Neural cell (in vitro differentiated cells): ENCODE data around the gene PBX4. TPM values are rescaled to one million over a fixed set of nuclear protein-coding genes. Genes with fewer than 3 reads are reported as not detected.

Experiments used
- H2AFZ ChIP-seq: fragments of 200-600, 300-800 bp; sonication (generic), shearing (Covaris generic); 2 replicates; pipeline ENCODE4 v1.6.0; 2014; ENCODE audit warnings: low read depth, mild to moderate bottlenecking, antibody characterized with exemption, low read length, moderate library complexity
- H3F3A ChIP-seq: fragments of 200-600 bp; shearing (Covaris generic); 2 replicates; pipeline ENCODE4 v1.6.1; 2016; ENCODE audit warnings: mild to moderate bottlenecking, moderate library complexity, mixed read lengths, antibody characterized with exemption, low read length; ENCODE audit not compliant: insufficient read depth, poor library complexity, severe bottlenecking
- H3K27ac ChIP-seq: fragments of 200-600, 300-800 bp; sonication (generic), shearing (Covaris generic); 2 replicates; pipeline ENCODE4 v1.5.1; 2014; ENCODE audit warnings: mild to moderate bottlenecking, low read length, moderate library complexity
- H3K27me3 ChIP-seq: fragments of 300-800, 200-600 bp; sonication (generic), shearing (Covaris generic); 2 replicates; pipeline ENCODE4 v1.6.0; 2014; ENCODE audit warnings: mild to moderate bottlenecking, low read depth, low read length, moderate library complexity; ENCODE audit not compliant: insufficient read depth
- H3K36me3 ChIP-seq: fragments of 300-800, 200-600 bp; sonication (generic), shearing (Covaris generic); 2 replicates; pipeline ENCODE4 v1.5.1; 2014; ENCODE audit warnings: mild to moderate bottlenecking, antibody characterized with exemption, low read length, moderate library complexity; ENCODE audit not compliant: insufficient read depth
- H3K4me2 ChIP-seq: fragments of 300-800, 200-600 bp; sonication (generic), shearing (Covaris generic); 2 replicates; pipeline ENCODE4 v1.6.0; 2014; ENCODE audit warnings: mild to moderate bottlenecking, low read length
- H3K4me3 ChIP-seq: fragments of 300-800, 200-600 bp; sonication (generic), shearing (Covaris generic); 2 replicates; pipeline ENCODE4 v1.5.1; 2014; ENCODE audit warnings: mild to moderate bottlenecking, low read length, moderate library complexity
- H3K79me2 ChIP-seq: fragments of 200-600 bp; shearing (Covaris generic); replicated peaks from 2 replicates; pipeline ENCODE4 v1.6.0; 2014; ENCODE audit warnings: mild to moderate bottlenecking, low read length, moderate library complexity; ENCODE audit not compliant: insufficient read depth
- H3K9ac ChIP-seq: fragments of 300-800, 200-600 bp; sonication (generic), shearing (Covaris generic); 2 replicates; pipeline ENCODE4 v1.6.1; 2016; ENCODE audit warnings: mild to moderate bottlenecking, low read length, mixed read lengths
- H3K9me2 ChIP-seq: fragments of 200-600 bp; shearing (Covaris generic); 2 replicates; pipeline ENCODE4 v1.6.1; 2016; ENCODE audit warnings: mild to moderate bottlenecking, low read length, mixed read lengths; ENCODE audit not compliant: insufficient read depth
- H3K9me3 ChIP-seq: fragments of 200-600, 300-800 bp; sonication (generic), shearing (Covaris generic); 2 replicates; pipeline ENCODE4 v1.6.1; 2016; ENCODE audit warnings: mild to moderate bottlenecking, mixed run types, low read length, moderate library complexity, mixed read lengths
- H4K20me1 ChIP-seq: fragments of 200-600 bp; shearing (Covaris generic); 2 replicates; pipeline ENCODE4 v1.6.1; 2016; ENCODE audit warnings: mild to moderate bottlenecking, mixed run types; ENCODE audit not compliant: insufficient read depth
- EP300 ChIP-seq: fragments of 450-650 bp; conservative IDR thresholded peaks from 2 replicates; pipeline ENCODE4 v1.6.1; 2014; ENCODE audit warnings: antibody characterized with exemption, mild to moderate bottlenecking, moderate library complexity; ENCODE audit not compliant: poor library complexity, severe bottlenecking
- EZH2 ChIP-seq: fragments of 200-600, 300-800 bp; shearing (Covaris generic), sonication (generic); IDR thresholded peaks from 2 replicates; pipeline ENCODE4 v1.6.1; 2014; ENCODE audit warnings: antibody characterized with exemption, low read length, borderline replicate concordance, mild to moderate bottlenecking; ENCODE audit not compliant: insufficient read depth, poor library complexity, severe bottlenecking
- MXI1 ChIP-seq: fragments of 450-650 bp; conservative IDR thresholded peaks from 2 replicates; pipeline ENCODE4 v1.6.1; 2014; ENCODE audit warnings: antibody characterized with exemption, mild to moderate bottlenecking; ENCODE audit not compliant: poor library complexity, severe bottlenecking
- POLR2AphosphoS5 ChIP-seq: IDR thresholded peaks from 2 replicates; pipeline ENCODE4 v1.6.1; 2012
- RAD21 ChIP-seq: fragments of 450-650 bp; conservative IDR thresholded peaks from 2 replicates; pipeline ENCODE4 v1.6.1; 2014; ENCODE audit warnings: antibody characterized with exemption, mild to moderate bottlenecking, moderate library complexity
- SMC3 ChIP-seq: fragments of 450-650 bp; conservative IDR thresholded peaks from 2 replicates; pipeline ENCODE4 v1.6.1; 2014; ENCODE audit warnings: antibody characterized with exemption, mild to moderate bottlenecking, moderate library complexity; ENCODE audit not compliant: poor library complexity
- TAF1 ChIP-seq: IDR thresholded peaks from 2 replicates; pipeline ENCODE4 v1.6.1; 2012; ENCODE audit warnings: low read depth
- polyA plus RNA-seq: library from polyadenylated mRNA; depleted of rRNA; stranded (reverse); fragments of >200 nt; gene quantifications from 2 replicates; pipeline ENCODE4 v1.2.3, GENCODE V29; 2014
- TF ChIP-seq, protein P1 (sequence below): IDR thresholded peaks from 2 replicates; pipeline ENCODE4 v1.6.1; 2012; ENCODE audit warnings: borderline replicate concordance
- TF ChIP-seq, protein P2 (sequence below): fragments of 450-650 bp; IDR thresholded peaks from 2 replicates; pipeline ENCODE4 v1.5.1; 2014; ENCODE audit warnings: antibody characterized with exemption, mild to moderate bottlenecking, moderate library complexity; ENCODE audit not compliant: poor library complexity, severe bottlenecking

The PBX4 gene
- polyA plus RNA-seq, 1 donor from 2014 or later: 7.5 TPM

DNA sequence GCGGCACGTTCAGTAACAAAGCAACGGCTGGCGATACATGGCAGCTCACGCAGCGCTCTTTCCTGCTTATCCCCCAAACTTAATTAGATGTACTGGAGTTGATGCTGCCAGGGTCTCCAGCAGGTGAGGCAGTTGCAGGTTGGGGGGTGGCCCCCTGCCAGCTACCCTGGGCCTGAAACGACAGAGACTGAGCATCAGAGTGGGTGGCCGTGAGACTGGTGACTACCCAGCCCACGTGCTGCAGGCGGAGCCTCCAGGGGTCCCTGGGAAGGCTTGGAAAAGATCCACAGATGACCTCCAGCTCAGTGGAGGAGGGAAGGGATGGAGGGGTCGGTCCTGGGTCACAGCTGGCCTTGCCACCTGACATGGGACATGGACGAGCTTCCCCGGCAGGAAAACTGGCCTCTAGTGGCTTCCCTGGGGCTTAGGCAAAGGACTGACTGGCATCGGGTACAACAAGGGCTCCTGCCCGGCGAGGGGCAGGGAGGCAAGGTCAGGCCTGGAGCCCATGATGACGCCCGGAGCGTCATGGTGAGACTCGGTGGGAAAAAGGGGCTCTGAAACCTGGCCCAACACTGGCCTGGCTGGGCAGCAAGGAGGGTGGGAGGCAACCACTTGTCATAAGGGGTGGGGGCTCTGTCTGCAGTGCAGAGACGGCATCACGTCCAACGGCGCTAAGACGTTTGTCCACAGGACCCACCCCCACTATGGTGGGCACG is 56.4 kb downstream of the PBX4 start:
- no peaks in the 10 kb centered on the region for H3K9me2 ChIP-seq
- H3K4me2 ChIP-seq: no peak overlapping the region
- no peak overlapping the region for H3K4me3 ChIP-seq
- H2AFZ ChIP-seq: no peak overlapping the region
- H3F3A ChIP-seq: no peaks in the 10 kb centered on the region
- no peak overlapping the region for H3K27ac ChIP-seq
- H4K20me1 ChIP-seq: no peaks in the 10 kb centered on the region
- TF ChIP-seq EZH2: no peak
- no peak for TF ChIP-seq MXI1
- TF ChIP-seq SMC3: no peak
- TF ChIP-seq TAF1: no peak
- no peak overlapping the region for H3K9ac ChIP-seq
- no peaks in the 10 kb centered on the region for H3K36me3 ChIP-seq
- no peaks in the 10 kb centered on the region for H3K79me2 ChIP-seq
- no peaks in the 10 kb centered on the region for H3K27me3 ChIP-seq
- H3K9me3 ChIP-seq: no peaks in the 10 kb centered on the region

DNA sequence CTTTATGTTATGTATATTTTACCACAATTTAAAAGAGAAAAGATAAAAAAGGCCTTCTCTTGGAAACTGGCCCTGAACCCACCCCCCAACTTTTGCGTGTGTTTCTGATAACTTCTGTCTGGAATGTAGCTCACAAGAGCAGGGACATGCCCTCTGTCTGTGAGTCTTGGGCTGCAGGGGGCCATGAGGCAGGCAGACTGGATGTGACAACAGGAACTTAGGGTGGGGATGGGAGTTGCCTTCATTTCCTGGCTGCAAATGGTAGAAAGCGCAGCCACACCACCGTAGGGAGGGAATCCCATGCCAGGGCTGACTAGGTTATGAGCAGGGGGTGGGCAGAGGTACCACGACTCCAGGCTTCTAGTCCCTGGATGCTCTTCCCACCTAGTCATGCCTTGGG is 58.6 kb downstream of the PBX4 start:
- no peak overlapping the region for H3K9ac ChIP-seq
- TF ChIP-seq MXI1: no peak
- no peak for TF ChIP-seq EZH2
- no peak for TF ChIP-seq POLR2AphosphoS5
- TF ChIP-seq, protein P1, sequence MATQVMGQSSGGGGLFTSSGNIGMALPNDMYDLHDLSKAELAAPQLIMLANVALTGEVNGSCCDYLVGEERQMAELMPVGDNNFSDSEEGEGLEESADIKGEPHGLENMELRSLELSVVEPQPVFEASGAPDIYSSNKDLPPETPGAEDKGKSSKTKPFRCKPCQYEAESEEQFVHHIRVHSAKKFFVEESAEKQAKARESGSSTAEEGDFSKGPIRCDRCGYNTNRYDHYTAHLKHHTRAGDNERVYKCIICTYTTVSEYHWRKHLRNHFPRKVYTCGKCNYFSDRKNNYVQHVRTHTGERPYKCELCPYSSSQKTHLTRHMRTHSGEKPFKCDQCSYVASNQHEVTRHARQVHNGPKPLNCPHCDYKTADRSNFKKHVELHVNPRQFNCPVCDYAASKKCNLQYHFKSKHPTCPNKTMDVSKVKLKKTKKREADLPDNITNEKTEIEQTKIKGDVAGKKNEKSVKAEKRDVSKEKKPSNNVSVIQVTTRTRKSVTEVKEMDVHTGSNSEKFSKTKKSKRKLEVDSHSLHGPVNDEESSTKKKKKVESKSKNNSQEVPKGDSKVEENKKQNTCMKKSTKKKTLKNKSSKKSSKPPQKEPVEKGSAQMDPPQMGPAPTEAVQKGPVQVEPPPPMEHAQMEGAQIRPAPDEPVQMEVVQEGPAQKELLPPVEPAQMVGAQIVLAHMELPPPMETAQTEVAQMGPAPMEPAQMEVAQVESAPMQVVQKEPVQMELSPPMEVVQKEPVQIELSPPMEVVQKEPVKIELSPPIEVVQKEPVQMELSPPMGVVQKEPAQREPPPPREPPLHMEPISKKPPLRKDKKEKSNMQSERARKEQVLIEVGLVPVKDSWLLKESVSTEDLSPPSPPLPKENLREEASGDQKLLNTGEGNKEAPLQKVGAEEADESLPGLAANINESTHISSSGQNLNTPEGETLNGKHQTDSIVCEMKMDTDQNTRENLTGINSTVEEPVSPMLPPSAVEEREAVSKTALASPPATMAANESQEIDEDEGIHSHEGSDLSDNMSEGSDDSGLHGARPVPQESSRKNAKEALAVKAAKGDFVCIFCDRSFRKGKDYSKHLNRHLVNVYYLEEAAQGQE: no peak
- TF ChIP-seq SMC3: no peak
- TF ChIP-seq, protein P2, sequence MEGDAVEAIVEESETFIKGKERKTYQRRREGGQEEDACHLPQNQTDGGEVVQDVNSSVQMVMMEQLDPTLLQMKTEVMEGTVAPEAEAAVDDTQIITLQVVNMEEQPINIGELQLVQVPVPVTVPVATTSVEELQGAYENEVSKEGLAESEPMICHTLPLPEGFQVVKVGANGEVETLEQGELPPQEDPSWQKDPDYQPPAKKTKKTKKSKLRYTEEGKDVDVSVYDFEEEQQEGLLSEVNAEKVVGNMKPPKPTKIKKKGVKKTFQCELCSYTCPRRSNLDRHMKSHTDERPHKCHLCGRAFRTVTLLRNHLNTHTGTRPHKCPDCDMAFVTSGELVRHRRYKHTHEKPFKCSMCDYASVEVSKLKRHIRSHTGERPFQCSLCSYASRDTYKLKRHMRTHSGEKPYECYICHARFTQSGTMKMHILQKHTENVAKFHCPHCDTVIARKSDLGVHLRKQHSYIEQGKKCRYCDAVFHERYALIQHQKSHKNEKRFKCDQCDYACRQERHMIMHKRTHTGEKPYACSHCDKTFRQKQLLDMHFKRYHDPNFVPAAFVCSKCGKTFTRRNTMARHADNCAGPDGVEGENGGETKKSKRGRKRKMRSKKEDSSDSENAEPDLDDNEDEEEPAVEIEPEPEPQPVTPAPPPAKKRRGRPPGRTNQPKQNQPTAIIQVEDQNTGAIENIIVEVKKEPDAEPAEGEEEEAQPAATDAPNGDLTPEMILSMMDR: no peak
- TF ChIP-seq RAD21: no peak
- TF ChIP-seq TAF1: no peak
- TF ChIP-seq EP300: no peak
- H3K27ac ChIP-seq: no peak overlapping the region
- no peaks in the 10 kb centered on the region for H3K9me3 ChIP-seq
- no peak overlapping the region for H2AFZ ChIP-seq
- H3K4me2 ChIP-seq: no peak overlapping the region
- no peaks in the 10 kb centered on the region for H3F3A ChIP-seq
- no peaks in the 10 kb centered on the region for H3K27me3 ChIP-seq
- no peaks in the 10 kb centered on the region for H3K36me3 ChIP-seq
- H4K20me1 ChIP-seq: no peaks in the 10 kb centered on the region
- H3K9me2 ChIP-seq: no peaks in the 10 kb centered on the region
- H3K79me2 ChIP-seq: no peaks in the 10 kb centered on the region
- H3K4me3 ChIP-seq: no peak overlapping the region
